K562 (cell line): ENCODE results near the gene ASB7. TPM values are rescaled to one million over a fixed set of nuclear protein-coding genes. Genes with fewer than 3 reads are reported as not detected.

Experiments
- ATF6 ChIP-seq: sonication (generic); formaldehyde crosslinking; IDR thresholded peaks from 2 replicates; pipeline ENCODE4 v1.4.0; 2020; ENCODE audit warnings: mild to moderate bottlenecking, missing genetic modification reagents
- FOXK1 ChIP-seq: sonication (generic); formaldehyde crosslinking; IDR thresholded peaks from 2 replicates; pipeline ENCODE4 v1.8.0; 2022; ENCODE audit warnings: missing genetic modification reagents, mild to moderate bottlenecking, borderline replicate concordance
- GTF2E2 ChIP-seq: fragments of 200-800 bp; sonication (Bioruptor generic); IDR thresholded peaks from 2 replicates; pipeline ENCODE4 v1.6.1; 2016; ENCODE audit warnings: missing genetic modification characterization, missing compliant biosample characterization
- PHF8 ChIP-seq: fragments of 200-600 bp; sonication (generic); IDR thresholded peaks from 2 replicates; pipeline ENCODE4 v1.6.1; 2012; ENCODE audit warnings: mixed run types, mild to moderate bottlenecking, inconsistent platforms, low read length, moderate library complexity, borderline replicate concordance
- RBBP5 ChIP-seq: fragments of 200-600 bp; sonication (generic); IDR thresholded peaks from 2 replicates; pipeline ENCODE4 v1.6.1; 2012; ENCODE audit warnings: borderline replicate concordance, mild to moderate bottlenecking, low read length, control low read depth, inconsistent platforms; ENCODE audit not compliant: insufficient read depth, poor library complexity, severe bottlenecking
- SIX5 ChIP-seq, 2 experiments: IDR thresholded peaks; 2 replicates each; pipeline ENCODE4 v1.6.1; 2011; ENCODE audit warnings: low read length in 2 of 2, borderline replicate concordance in 1 of 2, low read depth in 1 of 2, mild to moderate bottlenecking in 1 of 2, moderate library complexity in 1 of 2; ENCODE audit not compliant: insufficient read depth in 1 of 2
- SMARCB1 ChIP-seq: IDR thresholded peaks from 2 replicates; pipeline ENCODE4 v1.6.1; 2011; ENCODE audit warnings: improper control_type of control experiment, low read depth; ENCODE audit not compliant: insufficient read length
- SRF ChIP-seq, 2 experiments: fragments of 250-450, 450-650 bp in 1 of 2; sonication (Bioruptor Pico) in 1 of 2; sonication (generic) in 1 of 2; formaldehyde crosslinking; IDR thresholded peaks; 2 replicates each; pipeline versions ENCODE4 v1.5.0 to v1.5.1; 2020 to 2022; ENCODE audit warnings: mild to moderate bottlenecking in 1 of 2, missing genetic modification reagents in 1 of 2
- SRSF1 ChIP-seq: fragments of 200-400 bp; formaldehyde crosslinking; IDR thresholded peaks from 2 replicates; pipeline ENCODE4 v1.6.1; 2017; ENCODE audit warnings: mild to moderate bottlenecking, low read depth, low read length, moderate library complexity
- TCF15 ChIP-seq: fragments of 250-450 bp; sonication (Bioruptor Pico); IDR thresholded peaks from 2 replicates; pipeline ENCODE4 v1.8.0; 2022; ENCODE audit warnings: moderate library complexity, mild to moderate bottlenecking, inconsistent platforms
- ZBTB40 ChIP-seq, 2 experiments: fragments of 450-650 bp in 1 of 2; sonication (generic) in 1 of 2; formaldehyde crosslinking in 1 of 2; IDR thresholded peaks; 2 replicates each; pipeline versions ENCODE4 v1.7.1 to v1.9.0; 2016 to 2022; ENCODE audit warnings: inconsistent platforms in 1 of 2, mild to moderate bottlenecking in 1 of 2, missing genetic modification reagents in 1 of 2
- ZNF707 ChIP-seq: fragments of 250-450 bp; sonication (Bioruptor Pico); conservative IDR thresholded peaks from 2 replicates; pipeline ENCODE4 v1.8.0; 2022; ENCODE audit warnings: inconsistent platforms, mild to moderate bottlenecking, moderate library complexity
- ZSCAN29 ChIP-seq: fragments of 450-650 bp; IDR thresholded peaks from 2 replicates; pipeline ENCODE4 v1.6.1; 2017
- polyA plus RNA-seq, 8 experiments: library from polyadenylated mRNA; depleted of rRNA in 4 of 8; stranded (reverse) in 5 of 8; unstranded in 3 of 8; fragments of >200 nt; fragmentation: Nextera tagmentation in 2 of 8; fragmentation: Illumina TruSeq in 1 of 8; extraction: Ambion mirVana in 2 of 8; extraction: Trizol in 1 of 8; gene quantifications; 2 replicates each; pipeline versions ENCODE4 v1.2.1 to v1.2.3, GENCODE V29; 2011 to 2014; ENCODE audit warnings: inconsistent platforms in 1 of 8, missing spikeins in 1 of 8
- total RNA-seq, 7 experiments: library from RNA; depleted of rRNA in 6 of 7; stranded (reverse); fragments of >200 nt in 6 of 7; fragmentation: Illumina TruSeq in 2 of 7; extraction: Trizol in 2 of 7; gene quantifications; 2 replicates each; pipeline versions ENCODE4 v1.2.1 to v1.2.3, GENCODE V29; 2011 to 2021; ENCODE audit warnings: low replicate concordance in 1 of 7

The ASB7 gene
- total and polyA plus RNA-seq, 9 of the 15 experiments (the other 6 are each of a cell fraction or from before 2014, with no cell fraction given): 1.8 to 10.1 (median 6.8) TPM

DNA sequence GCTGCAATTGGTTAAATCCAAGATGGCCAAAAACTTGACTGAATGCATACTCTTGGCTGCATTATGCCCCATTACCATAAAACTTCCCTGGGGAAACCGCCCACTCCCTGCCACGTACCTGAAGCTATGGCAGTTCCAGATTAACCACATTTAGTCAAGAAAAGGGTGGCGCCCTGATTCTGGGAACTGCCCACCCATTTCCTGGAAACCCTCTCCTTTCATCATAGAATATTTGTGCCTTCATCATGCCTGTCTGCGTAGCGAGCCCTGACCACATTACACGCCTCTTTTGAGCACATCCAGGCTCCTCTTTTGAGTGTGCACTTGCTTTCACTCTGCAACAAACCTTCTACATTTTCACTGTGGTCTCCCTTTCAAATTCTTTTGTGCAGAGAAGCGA is 5.6 kb upstream of the ASB7 start (continued):
- TF ChIP-seq ATF6 (no peak), SMARCB1 (no peak), TCF15 (CRISPR knock-in tag) (no peak), GTF2E2 (tag) (no peak), FOXK1 (CRISPR knock-in tag) (no peak), ZBTB40 (IDR thresholded peaks at IDR 0.05) (no peak), ZBTB40 (CRISPR knock-in tag; IDR thresholded peaks at IDR 0.05) (no peak), SRSF1 (no peak), PHF8 (peak; percentile 32; the same call in 1 of the 2 replicates), RBBP5 (peak; percentile 45), ZSCAN29 (no peak), ZNF707 (CRISPR knock-in tag) (no peak), SIX5 (IDR thresholded peaks at IDR 0.05; ENCODE audit: borderline replicate concordance in 1 of 2, insufficient read depth in 1 of 2, low read depth in 1 of 2, low read length in 2 of 2) (peak in 1 of 2 experiments; percentile 44; a peak in 1 of 4 replicates), SRF (CRISPR knock-in tag; IDR thresholded peaks at IDR 0.05) (peak in 1 of 2 experiments; percentile 70; a peak in 1 of 4 replicates)
